Immature natural killer cell (primary cell): ENCODE data around the gene MTHFD2L. TPM values are rescaled to one million over a fixed set of nuclear protein-coding genes. Genes with fewer than 3 reads are reported as not detected.
A peak's percentile ranks its signal among the peaks of the same experiment; 100 is the strongest.
"Not testable (repeated sequence)": the region's sequence is repeated elsewhere in the genome, so short reads cannot be mapped to it uniquely, and the experiment has no call there.

Experiments used
- DNase-seq, 3 donors: peaks; one replicate each; pipeline ENCODE4 v3.0.0; 2022; ENCODE audit warnings: mixed read lengths in 1 of 3
- H3K27ac Mint-ChIP-seq, 6 donors: one replicate each; pipeline ENCODE4 v1.8.0; 2020; ENCODE audit warnings: mixed read lengths in 6 of 6, mild to moderate bottlenecking in 5 of 6, inconsistent platforms in 4 of 6, moderate library complexity in 3 of 6
- H3K27me3 Mint-ChIP-seq, 3 donors: one replicate each; pipeline ENCODE4 v1.8.0; 2020 to 2021; ENCODE audit warnings: low read depth in 3 of 3, mild to moderate bottlenecking in 3 of 3, mixed read lengths in 3 of 3, moderate library complexity in 3 of 3, inconsistent platforms in 1 of 3
- H3K36me3 Mint-ChIP-seq, 3 donors: one replicate each; pipeline ENCODE4 v1.8.0; 2020; ENCODE audit warnings: mixed read lengths in 3 of 3, inconsistent platforms in 2 of 3, mild to moderate bottlenecking in 2 of 3
- H3K4me1 Mint-ChIP-seq, 2 donors: one replicate each; pipeline ENCODE4 v1.8.0; 2020; ENCODE audit warnings: inconsistent platforms in 2 of 2, mild to moderate bottlenecking in 2 of 2, mixed read lengths in 2 of 2, moderate library complexity in 1 of 2
- H3K4me3 Mint-ChIP-seq, 5 donors: one replicate each; pipeline ENCODE4 v1.8.0; 2020; ENCODE audit warnings: mild to moderate bottlenecking in 5 of 5, mixed read lengths in 5 of 5, inconsistent platforms in 3 of 5, moderate library complexity in 3 of 5
- H3K9me3 Mint-ChIP-seq, 6 donors: one replicate each; pipeline ENCODE4 v1.8.0; 2020; ENCODE audit warnings: mild to moderate bottlenecking in 6 of 6, mixed read lengths in 6 of 6, inconsistent platforms in 4 of 6, moderate library complexity in 3 of 6
- polyA plus RNA-seq, 3 donors: library from polyadenylated mRNA; unstranded; fragments of 300-500 nt; fragmentation: Illumina TruSeq; gene quantifications; one replicate each; pipeline ENCODE4 v1.2.3, GENCODE V29; 2021

The MTHFD2L gene
- polyA plus RNA-seq, 3 donors from 2014 or later, result 4.5 to 5.7 (median 4.6) TPM

DNA sequence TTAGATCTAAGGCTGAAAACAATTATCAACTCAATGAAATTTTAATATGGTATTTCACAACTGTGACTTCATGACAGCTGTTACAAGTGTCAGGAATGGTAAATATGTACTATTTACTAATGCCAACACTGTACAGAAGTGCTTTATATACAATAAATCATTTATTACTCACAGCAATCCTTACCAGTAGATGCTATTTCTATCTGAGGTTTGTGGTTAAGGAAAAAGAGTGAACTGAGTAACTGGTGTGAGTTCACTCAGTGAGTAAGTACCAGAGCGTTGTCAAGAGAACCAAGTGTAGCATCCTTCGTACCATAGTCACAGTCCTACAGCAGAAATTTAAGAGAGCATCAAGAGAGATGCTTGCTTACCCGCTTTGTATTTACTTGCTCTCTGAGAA lies 23.3 kb downstream of the MTHFD2L start:
- no peaks in the 10 kb centered on the region for H3K4me1 Mint-ChIP-seq
- H3K36me3 Mint-ChIP-seq, result peaks cover 3 to 8% (median 5%) of the 10 kb centered on the region in 3 donors
- H3K27ac Mint-ChIP-seq, result no peak overlapping the region
- H3K4me3 Mint-ChIP-seq, result no peak overlapping the region
- H3K9me3 Mint-ChIP-seq, result no peaks in the 10 kb centered on the region
- DNase-seq, result no peak
- H3K27me3 Mint-ChIP-seq, result no peaks in the 10 kb centered on the region

- no peaks in the 10 kb centered on the region for H3K36me3 Mint-ChIP-seq
- no peaks in the 10 kb centered on the region for H3K4me1 Mint-ChIP-seq
- no peak overlapping the region for H3K27ac Mint-ChIP-seq
- no peaks in the 10 kb centered on the region for H3K9me3 Mint-ChIP-seq
- H3K27me3 Mint-ChIP-seq, result peaks cover 0 to 2% (median 1%) of the 10 kb centered on the region in 3 donors
- DNase-seq, result no peak
- no peak overlapping the region for H3K4me3 Mint-ChIP-seq
Observed at GRCh38 chr4:74188912-74189311, 31.0 kb downstream of the MTHFD2L start.

GRCh38 chr4:74189331-74190043 lies 31.6 kb downstream of the MTHFD2L start:
- no peaks in the 10 kb centered on the region for H3K4me1 Mint-ChIP-seq
- peaks cover 0 to 2% (median 1%) of the 10 kb centered on the region in 3 donors for H3K27me3 Mint-ChIP-seq
- no peaks in the 10 kb centered on the region for H3K9me3 Mint-ChIP-seq
- no peak overlapping the region for H3K4me3 Mint-ChIP-seq
- DNase-seq, result peak; percentile 24 to 36 (median 32)
- H3K36me3 Mint-ChIP-seq, result no peaks in the 10 kb centered on the region
- no peak overlapping the region for H3K27ac Mint-ChIP-seq

GRCh38 chr4:74190332-74190731 lies 32.4 kb downstream of the MTHFD2L start:
- H3K36me3 Mint-ChIP-seq, result no peaks in the 10 kb centered on the region
- H3K4me1 Mint-ChIP-seq, result no peaks in the 10 kb centered on the region
- peaks cover 0 to 2% (median 1%) of the 10 kb centered on the region in 3 donors for H3K27me3 Mint-ChIP-seq
- no peak overlapping the region for H3K4me3 Mint-ChIP-seq
- H3K27ac Mint-ChIP-seq, result no peak overlapping the region
- DNase-seq, result no peak
- no peaks in the 10 kb centered on the region for H3K9me3 Mint-ChIP-seq

DNA sequence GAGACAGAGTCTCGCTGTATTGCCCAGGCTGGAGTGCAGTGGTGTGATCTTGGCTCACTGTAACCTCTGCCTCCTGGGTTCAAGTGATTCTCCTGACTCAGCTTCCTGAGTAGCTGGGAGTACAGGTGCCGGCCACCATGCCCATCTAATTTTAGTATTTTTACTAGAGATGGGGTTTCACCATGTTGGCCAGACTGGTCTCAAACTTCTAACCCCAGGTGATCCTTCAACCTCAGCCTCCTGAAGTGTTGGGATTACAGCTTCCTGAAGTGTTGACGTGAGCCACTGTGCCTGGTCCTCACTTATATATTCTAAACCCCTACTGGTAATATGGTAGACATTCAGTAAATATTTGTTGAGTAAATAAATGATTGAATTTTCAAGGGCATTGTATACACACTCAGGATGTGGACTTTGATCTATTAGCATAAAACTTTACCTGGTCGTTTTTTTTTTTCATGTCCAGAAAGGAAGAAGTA lies 33.0 kb downstream of the MTHFD2L start:
- peaks cover 0 to 2% (median 1%) of the 10 kb centered on the region in 3 donors for H3K27me3 Mint-ChIP-seq
- DNase-seq, result no peak
- H3K36me3 Mint-ChIP-seq, result no peaks in the 10 kb centered on the region
- no peaks in the 10 kb centered on the region for H3K9me3 Mint-ChIP-seq
- H3K27ac Mint-ChIP-seq, result no peak overlapping the region
- no peak overlapping the region for H3K4me3 Mint-ChIP-seq
- no peaks in the 10 kb centered on the region for H3K4me1 Mint-ChIP-seq

DNA sequence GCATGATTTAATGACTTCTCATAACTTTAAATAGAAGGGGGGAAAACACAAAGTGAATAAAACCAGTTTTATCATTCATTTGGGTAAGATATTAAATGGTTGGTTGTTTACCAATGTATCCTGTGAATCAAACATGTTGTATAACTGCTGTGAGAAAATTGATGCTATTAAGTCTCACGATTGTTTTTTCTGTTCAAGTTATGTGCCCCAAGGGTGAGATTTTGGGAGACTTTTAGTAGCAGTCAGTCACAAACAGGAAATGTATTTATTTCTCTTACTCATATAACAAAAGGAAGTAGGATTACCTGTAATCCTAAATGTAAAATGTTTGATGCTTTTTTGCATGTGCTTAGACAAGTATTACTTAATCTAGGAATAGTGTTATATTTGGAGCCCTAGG lies 39.2 kb downstream of the MTHFD2L start:
- H3K36me3 Mint-ChIP-seq, result peaks cover 0 to 3% (median 0%) of the 10 kb centered on the region in 3 donors
- DNase-seq, result no peak
- no peaks in the 10 kb centered on the region for H3K9me3 Mint-ChIP-seq
- H3K4me3 Mint-ChIP-seq, result no peak overlapping the region
- H3K27ac Mint-ChIP-seq, result no peak overlapping the region
- H3K4me1 Mint-ChIP-seq, result no peaks in the 10 kb centered on the region
- H3K27me3 Mint-ChIP-seq, result no peaks in the 10 kb centered on the region

DNA sequence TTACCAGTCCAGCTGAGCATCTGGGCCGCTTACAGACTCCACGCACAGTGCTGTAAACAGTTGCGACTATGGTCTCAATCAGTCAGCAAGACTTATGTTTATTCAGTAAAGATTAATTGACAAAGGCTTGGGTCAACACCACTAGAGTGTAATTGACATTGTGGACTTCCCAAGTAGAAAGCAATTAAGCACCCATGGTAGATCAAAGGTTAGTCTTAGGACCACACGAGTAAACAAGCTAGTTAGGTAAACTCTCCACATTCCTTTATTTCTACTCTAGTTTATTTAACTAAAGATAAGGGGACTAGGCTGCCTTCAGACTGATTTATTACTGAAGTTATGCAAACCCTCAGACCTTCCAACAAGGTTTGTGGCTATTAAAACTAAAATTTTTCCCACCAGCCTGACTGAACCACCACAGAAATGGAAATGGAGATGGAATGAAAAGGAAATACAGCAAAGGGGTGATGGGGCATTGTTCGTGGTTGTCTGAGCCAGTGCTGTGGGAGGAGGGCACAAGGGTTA lies 44.2 kb downstream of the MTHFD2L start:
- no peak overlapping the region for H3K27ac Mint-ChIP-seq
- H3K27me3 Mint-ChIP-seq, result no peaks in the 10 kb centered on the region
- H3K9me3 Mint-ChIP-seq, result no peaks in the 10 kb centered on the region
- H3K4me3 Mint-ChIP-seq, result no peak overlapping the region
- H3K4me1 Mint-ChIP-seq, result peaks cover 18 to 23% of the 10 kb centered on the region in 2 donors
- peaks cover 0 to 12% (median 11%) of the 10 kb centered on the region in 3 donors for H3K36me3 Mint-ChIP-seq
- no peak for DNase-seq

GRCh38 chr4:74203467-74203866 lies 45.5 kb downstream of the MTHFD2L start:
- no peak for DNase-seq
- no peaks in the 10 kb centered on the region for H3K27me3 Mint-ChIP-seq
- peaks cover 18 to 23% of the 10 kb centered on the region in 2 donors for H3K4me1 Mint-ChIP-seq
- peaks cover 0 to 12% (median 11%) of the 10 kb centered on the region in 3 donors for H3K36me3 Mint-ChIP-seq
- H3K4me3 Mint-ChIP-seq, result no peak overlapping the region
- no peaks in the 10 kb centered on the region for H3K9me3 Mint-ChIP-seq
- H3K27ac Mint-ChIP-seq, result no peak overlapping the region

DNA sequence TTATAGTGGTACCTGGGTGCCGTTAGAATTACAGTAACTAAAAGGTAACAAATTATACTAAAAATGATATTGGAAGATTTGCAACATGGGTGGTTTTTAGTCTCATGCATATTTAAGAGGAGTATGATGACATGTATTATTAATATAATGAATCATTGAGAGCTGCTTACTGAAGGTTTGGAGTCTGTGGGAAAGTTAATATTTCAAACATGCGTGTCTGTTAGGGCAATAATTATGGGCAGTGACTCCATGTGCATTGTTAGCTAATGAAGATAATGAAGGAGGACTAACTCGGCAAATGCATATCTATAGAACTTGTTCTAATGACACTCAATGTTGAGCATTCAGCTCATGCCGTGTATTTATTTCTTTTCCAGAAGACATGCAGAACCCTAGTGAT lies 47.1 kb downstream of the MTHFD2L start:
- DNase-seq, result no peak
- Mint-ChIP-seq H3K36me3 (peaks cover 0 to 21% (median 19%) of the 10 kb centered on the region in 3 donors), H3K27me3 (no peaks in the 10 kb centered on the region), H3K27ac (peak overlapping the region in 1 of 6 donors; percentile 74), H3K4me1 (peaks cover 18 to 23% of the 10 kb centered on the region in 2 donors), H3K9me3 (no peaks in the 10 kb centered on the region), H3K4me3 (peak overlapping the region in 1 of 5 donors; percentile 18)

GRCh38 chr4:74205559-74205958 lies 47.6 kb downstream of the MTHFD2L start:
- Mint-ChIP-seq H3K9me3 (no peaks in the 10 kb centered on the region), H3K36me3 (peaks cover 0 to 24% (median 19%) of the 10 kb centered on the region in 3 donors), H3K27me3 (no peaks in the 10 kb centered on the region), H3K4me3 (peak overlapping the region in 4 of 5 donors; percentile 18 to 75 (median 55)), H3K4me1 (peaks cover 18 to 23% of the 10 kb centered on the region in 2 donors), H3K27ac (peak overlapping the region in 5 of 6 donors; percentile 41 to 82 (median 74))
- DNase-seq, result no peak

- Mint-ChIP-seq H3K4me3 (peak overlapping the region; percentile 36 to 75 (median 68)), H3K36me3 (peaks cover 0 to 31% (median 19%) of the 10 kb centered on the region in 3 donors), H3K9me3 (no peaks in the 10 kb centered on the region), H3K27ac (peak overlapping the region; percentile 41 to 82 (median 75)), H3K27me3 (no peaks in the 10 kb centered on the region), H3K4me1 (peaks cover 18 to 23% of the 10 kb centered on the region in 2 donors)
- peak in 1 of 3 donors; percentile 6 for DNase-seq
Observed at GRCh38 chr4:74206088-74206825, 48.3 kb downstream of the MTHFD2L start.

GRCh38 chr4:74214457-74215159 lies 56.7 kb downstream of the MTHFD2L start:
- H3K36me3 Mint-ChIP-seq, result peaks cover 0 to 39% (median 17%) of the 10 kb centered on the region in 3 donors
- H3K27me3 Mint-ChIP-seq, DNase-seq, H3K9me3 Mint-ChIP-seq, H3K4me3 Mint-ChIP-seq, H3K4me1 Mint-ChIP-seq, H3K27ac Mint-ChIP-seq: not testable (repeated sequence)

- H3K36me3 Mint-ChIP-seq, result peaks cover 0 to 35% (median 14%) of the 10 kb centered on the region in 3 donors
- not testable (repeated sequence) for DNase-seq, H3K27ac Mint-ChIP-seq, H3K4me1 Mint-ChIP-seq, H3K27me3 Mint-ChIP-seq, H3K4me3 Mint-ChIP-seq, H3K9me3 Mint-ChIP-seq
Observed at GRCh38 chr4:74215236-74215635, 57.3 kb downstream of the MTHFD2L start.
